Measurements from ENCODE around the gene SMOC2. TPM values are rescaled to one million over a fixed set of nuclear protein-coding genes. Genes with fewer than 3 reads are reported as not detected.

Gene SMOC2
- total RNA-seq, 1 experiment from 2014 or later, result 0.42 TPM

DNA sequence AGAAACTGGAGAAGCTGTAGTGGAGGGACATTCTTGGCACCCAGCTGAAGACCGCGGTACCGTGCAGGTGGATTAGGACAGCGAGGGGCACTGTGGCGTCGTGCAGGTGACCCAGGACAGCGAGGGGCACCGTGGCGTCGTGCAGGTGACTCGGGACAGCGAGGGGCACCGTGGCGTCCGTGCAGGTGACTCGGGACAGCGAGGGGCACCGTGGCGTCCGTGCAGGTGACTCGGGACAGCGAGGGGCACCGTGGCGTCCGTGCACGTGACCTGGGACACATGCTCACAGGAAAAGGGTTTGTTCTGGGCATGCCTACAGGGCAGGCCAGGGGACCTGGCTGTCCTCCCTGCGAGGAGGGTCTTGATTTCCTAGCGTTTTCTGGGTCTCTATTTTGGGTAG is 29.2 kb upstream of the SMOC2 start:
- Histone ChIP-seq H3K9me3 (ENCODE audit: control insufficient read depth in 1 of 2, insufficient read depth in 1 of 2, low read depth in 1 of 2, low read length in 2 of 2) (no peaks in the 10 kb centered on the region), H4K20me1 (ENCODE audit: insufficient read depth) (no peaks in the 10 kb centered on the region), H3K79me2 (ENCODE audit: insufficient read depth, low read length) (no peaks in the 10 kb centered on the region), H3K4me3 (replicated peaks in 1 of 2; ENCODE audit: low read depth in 1 of 2, low read length in 2 of 2) (no peak overlapping the region), H3K36me3 (ENCODE audit: control insufficient read depth in 1 of 2, insufficient read depth in 2 of 2, low read length in 2 of 2) (no peaks in the 10 kb centered on the region), H3K27ac (ENCODE audit: low read depth, low read length) (no peak overlapping the region), H3K4me2 (ENCODE audit: low read length) (no peak overlapping the region), H2AFZ (ENCODE audit: low read depth, low read length, poor library complexity, severe bottlenecking) (no peak overlapping the region), H3K4me1 (ENCODE audit: control insufficient read depth in 1 of 2, insufficient read depth in 2 of 2, low read length in 2 of 2) (no peaks in the 10 kb centered on the region), H3K27me3 (ENCODE audit: insufficient read depth, low read length) (no peaks in the 10 kb centered on the region), H3K9me2 (ENCODE audit: insufficient read depth) (no peaks in the 10 kb centered on the region), H3K9ac (ENCODE audit: low read length) (no peak overlapping the region)
- CTCF ChIA-PET, result no interaction called here
- no TSS peak for BruUV-seq (replicated peaks)
- DNase-seq (ENCODE audit: low read depth, low spot score), result no peak
- TF ChIP-seq YY1 (IDR thresholded peaks at IDR 0.05; ENCODE audit: extremely low read depth, insufficient replicate concordance, low read depth, low read length), result no peak
- TF ChIP-seq ZFX (IDR thresholded peaks at IDR 0.05), result no peak
- TF ChIP-seq SP1 (IDR thresholded peaks at IDR 0.05; ENCODE audit: low read depth), result no peak
- no peak for TF ChIP-seq SRF (IDR thresholded peaks at IDR 0.05; ENCODE audit: low read depth)
- TF ChIP-seq ELF1 (IDR thresholded peaks at IDR 0.05; ENCODE audit: borderline replicate concordance, low read depth), result no peak
- TF ChIP-seq RAD21 (IDR thresholded peaks at IDR 0.05; ENCODE audit: low read depth), result no peak
- no peak for TF ChIP-seq EGR1 (IDR thresholded peaks at IDR 0.05; ENCODE audit: low read depth)
- TF ChIP-seq EZH2phosphoT487 (IDR thresholded peaks at IDR 0.05; ENCODE audit: borderline replicate concordance), result no peak
- TF ChIP-seq MAX (IDR thresholded peaks at IDR 0.05), result no peak
- no peak for TF ChIP-seq JUND (IDR thresholded peaks at IDR 0.05)
- no peak for ATAC-seq
- RAD21 ChIA-PET (ENCODE audit: low non-redundant PET in 1 of 2, low total read pairs in 2 of 2, uncharacterized antibody in 2 of 2, unreplicated experiment in 2 of 2), result no interaction called here
- intact Hi-C loops (cut with micrococcal nuclease), result no loop called here
- POLR2A ChIA-PET, result no interaction called here

DNA sequence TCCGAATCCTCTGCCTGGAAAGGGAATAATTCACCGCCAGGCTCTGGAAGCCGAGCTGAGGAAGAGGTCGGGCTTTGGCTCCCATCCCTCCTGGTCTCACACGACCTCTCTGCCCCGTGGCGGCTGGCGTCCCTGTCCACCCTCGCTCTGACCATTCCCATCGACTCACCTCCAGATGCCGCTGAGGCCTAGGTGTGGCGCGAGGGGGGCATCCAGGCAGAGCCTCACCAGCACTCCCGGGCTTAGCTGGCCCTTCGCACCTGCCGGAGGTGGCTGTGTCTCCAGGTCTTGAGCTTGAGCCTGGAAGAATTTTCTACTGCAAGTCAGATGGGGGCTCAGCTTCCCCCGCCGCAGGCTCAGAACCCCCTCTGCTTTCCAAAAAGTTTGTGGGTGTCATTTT is 28.5 kb upstream of the SMOC2 start:
- Histone ChIP-seq H3K79me2 (ENCODE audit: insufficient read depth, low read length) (no peaks in the 10 kb centered on the region), H3K4me2 (ENCODE audit: low read length) (no peak overlapping the region), H3K27me3 (ENCODE audit: insufficient read depth, low read length) (no peaks in the 10 kb centered on the region), H3K4me1 (ENCODE audit: control insufficient read depth in 1 of 2, insufficient read depth in 2 of 2, low read length in 2 of 2) (no peaks in the 10 kb centered on the region), H3K36me3 (ENCODE audit: control insufficient read depth in 1 of 2, insufficient read depth in 2 of 2, low read length in 2 of 2) (no peaks in the 10 kb centered on the region), H2AFZ (ENCODE audit: low read depth, low read length, poor library complexity, severe bottlenecking) (no peak overlapping the region), H3K9me3 (ENCODE audit: control insufficient read depth in 1 of 2, insufficient read depth in 1 of 2, low read depth in 1 of 2, low read length in 2 of 2) (no peaks in the 10 kb centered on the region), H3K9me2 (ENCODE audit: insufficient read depth) (no peaks in the 10 kb centered on the region), H4K20me1 (ENCODE audit: insufficient read depth) (no peaks in the 10 kb centered on the region), H3K9ac (ENCODE audit: low read length) (no peak overlapping the region), H3K4me3 (replicated peaks in 1 of 2; ENCODE audit: low read depth in 1 of 2, low read length in 2 of 2) (no peak overlapping the region), H3K27ac (ENCODE audit: low read depth, low read length) (no peak overlapping the region)
- ATAC-seq (no peak), DNase-seq (ENCODE audit: low read depth, low spot score) (no peak)
- no TSS peak for BruUV-seq (replicated peaks)
- RAD21 ChIA-PET (ENCODE audit: low non-redundant PET in 1 of 2, low total read pairs in 2 of 2, uncharacterized antibody in 2 of 2, unreplicated experiment in 2 of 2), result no interaction called here
- intact Hi-C loops (cut with micrococcal nuclease), result no loop called here
- CTCF ChIA-PET, result no interaction called here
- POLR2A ChIA-PET, result no interaction called here
- no peak for TF ChIP-seq ZNF274 (IDR thresholded peaks at IDR 0.05; ENCODE audit: low read depth, low read length)
- TF ChIP-seq, protein P1, sequence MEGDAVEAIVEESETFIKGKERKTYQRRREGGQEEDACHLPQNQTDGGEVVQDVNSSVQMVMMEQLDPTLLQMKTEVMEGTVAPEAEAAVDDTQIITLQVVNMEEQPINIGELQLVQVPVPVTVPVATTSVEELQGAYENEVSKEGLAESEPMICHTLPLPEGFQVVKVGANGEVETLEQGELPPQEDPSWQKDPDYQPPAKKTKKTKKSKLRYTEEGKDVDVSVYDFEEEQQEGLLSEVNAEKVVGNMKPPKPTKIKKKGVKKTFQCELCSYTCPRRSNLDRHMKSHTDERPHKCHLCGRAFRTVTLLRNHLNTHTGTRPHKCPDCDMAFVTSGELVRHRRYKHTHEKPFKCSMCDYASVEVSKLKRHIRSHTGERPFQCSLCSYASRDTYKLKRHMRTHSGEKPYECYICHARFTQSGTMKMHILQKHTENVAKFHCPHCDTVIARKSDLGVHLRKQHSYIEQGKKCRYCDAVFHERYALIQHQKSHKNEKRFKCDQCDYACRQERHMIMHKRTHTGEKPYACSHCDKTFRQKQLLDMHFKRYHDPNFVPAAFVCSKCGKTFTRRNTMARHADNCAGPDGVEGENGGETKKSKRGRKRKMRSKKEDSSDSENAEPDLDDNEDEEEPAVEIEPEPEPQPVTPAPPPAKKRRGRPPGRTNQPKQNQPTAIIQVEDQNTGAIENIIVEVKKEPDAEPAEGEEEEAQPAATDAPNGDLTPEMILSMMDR (IDR thresholded peaks at IDR 0.05 in 2 of 3, conservative IDR thresholded peaks at IDR 0.05 in 1 of 3; ENCODE audit: borderline replicate concordance in 1 of 3, insufficient read depth in 1 of 3, low read depth in 2 of 3, low read length in 2 of 3), result no peak
- no peak for TF ChIP-seq REST (IDR thresholded peaks at IDR 0.05; ENCODE audit: low read depth)
- no peak for TF ChIP-seq SIN3A (IDR thresholded peaks at IDR 0.05; ENCODE audit: low read depth)
- TF ChIP-seq SRF (IDR thresholded peaks at IDR 0.05; ENCODE audit: low read depth), result no peak
- TF ChIP-seq, protein P2, sequence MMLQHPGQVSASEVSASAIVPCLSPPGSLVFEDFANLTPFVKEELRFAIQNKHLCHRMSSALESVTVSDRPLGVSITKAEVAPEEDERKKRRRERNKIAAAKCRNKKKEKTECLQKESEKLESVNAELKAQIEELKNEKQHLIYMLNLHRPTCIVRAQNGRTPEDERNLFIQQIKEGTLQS (IDR thresholded peaks at IDR 0.05), result no peak
- TF ChIP-seq CEBPB (IDR thresholded peaks at IDR 0.05; ENCODE audit: low read depth), result no peak
